GM18868 (cell line): ENCODE results near the gene COA8.
A peak's percentile ranks its signal among the peaks of the same experiment; 100 is the strongest.

Experiments
- ATAC-seq: cut with Tn5 transposase; IDR thresholded peaks from one replicate; pipeline ENCODE4 v1.9.1; 2021; ENCODE audit warnings: mild to moderate bottlenecking, moderate library complexity; ENCODE audit not compliant: unreplicated experiment

The COA8 gene

DNA sequence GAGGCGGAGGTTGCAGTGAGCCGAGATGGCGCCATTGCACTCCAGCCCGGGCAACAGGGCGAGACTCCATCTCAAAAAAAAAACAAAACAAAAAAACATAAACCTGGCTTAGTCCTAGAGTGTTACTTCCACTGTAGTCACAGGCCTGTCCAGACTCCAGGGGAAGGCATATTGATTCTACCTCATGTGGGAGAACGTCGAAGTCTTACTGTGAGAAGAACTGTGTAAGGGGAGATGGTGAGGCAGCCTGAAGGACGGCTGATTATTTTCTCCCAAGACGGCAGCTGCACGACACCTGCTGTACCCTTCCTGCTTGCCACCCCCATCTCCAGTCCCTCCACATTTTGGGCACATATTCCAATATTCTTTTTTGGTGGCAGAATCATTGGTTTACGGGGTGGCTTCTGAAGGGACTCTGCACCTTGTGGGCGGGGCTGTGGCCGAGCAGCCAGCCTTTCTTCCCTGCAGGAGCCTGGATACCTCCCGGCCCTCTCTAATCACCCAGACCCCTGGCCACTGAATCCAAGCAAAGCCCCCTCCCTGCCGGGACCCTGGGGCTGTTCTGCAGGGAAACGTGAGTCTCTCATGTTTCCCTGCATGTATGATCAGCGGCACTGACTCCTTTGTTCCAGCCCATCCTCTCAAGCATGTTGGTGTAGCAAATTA is 54.0 kb downstream of the COA8 start:
- no peak for ATAC-seq

DNA sequence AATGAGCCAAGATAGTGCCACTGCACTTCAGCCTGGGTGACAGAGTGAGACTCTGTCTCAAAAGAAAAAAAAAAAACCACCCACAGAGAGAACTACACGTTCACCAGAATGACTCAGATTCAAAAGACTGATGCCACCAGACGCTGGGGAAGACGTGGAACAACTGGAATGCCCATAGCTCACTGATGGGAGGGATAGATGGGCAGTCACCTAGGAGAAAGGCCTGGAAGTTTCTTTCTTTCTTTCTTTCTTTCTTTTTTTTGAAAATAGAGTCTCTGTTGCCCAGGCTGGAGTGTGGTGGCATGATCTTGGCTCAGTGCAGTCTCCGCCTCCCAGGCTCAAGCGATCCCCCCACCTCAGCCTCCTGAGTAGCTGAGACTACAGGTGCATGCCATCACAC is 56.3 kb downstream of the COA8 start:
- no peak for ATAC-seq

DNA sequence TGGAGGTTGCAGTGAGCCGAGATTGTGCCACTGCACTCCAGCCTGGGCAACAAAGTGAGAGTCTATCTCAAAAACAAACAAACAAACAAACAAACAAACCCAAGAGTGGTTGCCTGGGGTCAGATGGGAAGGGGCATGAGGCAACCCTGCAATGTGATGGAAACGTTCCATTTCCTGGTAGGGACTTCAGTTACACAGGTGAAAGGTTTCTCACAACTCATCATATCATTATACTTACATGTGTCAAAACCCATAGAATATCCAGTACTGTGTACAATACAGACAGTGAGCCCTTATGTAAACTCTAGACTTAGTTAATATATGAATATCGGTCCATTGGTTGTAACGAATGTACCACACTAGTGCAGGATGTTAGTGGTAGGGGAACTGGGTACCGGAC is 59.1 kb downstream of the COA8 start:
- no peak for ATAC-seq

DNA sequence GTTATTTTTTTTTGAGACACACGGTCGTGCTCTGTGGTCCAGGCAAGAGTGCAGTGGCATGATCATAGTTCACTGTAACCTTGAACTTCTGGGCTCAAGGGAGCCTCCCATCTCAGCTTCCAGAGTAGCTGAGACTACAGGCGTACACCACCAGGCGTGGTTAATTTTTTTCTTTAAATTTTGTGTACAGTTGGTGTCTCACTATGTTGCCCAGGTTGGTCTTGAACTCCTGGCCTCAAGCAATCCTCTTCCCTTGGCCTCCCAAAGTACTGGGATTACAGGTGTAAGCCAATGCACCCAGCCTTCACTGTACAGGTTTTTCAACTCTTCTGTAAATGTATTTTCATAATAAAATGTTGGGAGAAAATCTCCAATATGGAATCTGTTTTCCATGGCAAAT is 60.5 kb downstream of the COA8 start:
- no peak for ATAC-seq

DNA sequence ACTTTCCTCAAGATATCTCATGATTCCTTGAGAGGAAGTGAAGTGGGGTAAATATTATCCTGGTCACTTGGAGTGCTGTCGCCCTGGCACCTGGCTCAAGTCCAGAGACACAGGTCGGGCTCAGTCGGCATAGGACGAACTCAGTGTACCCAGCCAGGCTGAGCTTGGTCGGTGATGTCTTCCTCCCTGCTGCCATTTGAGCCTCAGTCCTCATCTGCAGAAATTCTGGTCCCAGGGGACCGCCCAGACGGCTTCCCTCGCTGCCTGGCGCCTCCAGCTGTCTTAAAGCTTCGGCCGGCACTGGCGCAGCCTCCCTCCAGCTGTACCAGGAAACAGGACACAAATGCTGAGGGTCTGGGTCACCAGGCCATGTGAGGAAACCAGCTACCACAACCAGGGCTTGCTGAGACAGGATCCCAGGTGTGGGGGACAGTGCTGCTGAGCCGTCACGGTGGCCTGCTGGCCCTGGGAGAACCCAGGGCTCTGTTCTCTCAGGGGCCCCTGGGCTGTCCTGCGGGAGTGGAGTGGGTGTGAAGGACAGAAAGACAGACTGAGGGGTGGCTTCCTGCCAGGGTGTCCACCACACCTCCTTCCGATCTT is 61.2 kb downstream of the COA8 start:
- ATAC-seq = no peak

DNA sequence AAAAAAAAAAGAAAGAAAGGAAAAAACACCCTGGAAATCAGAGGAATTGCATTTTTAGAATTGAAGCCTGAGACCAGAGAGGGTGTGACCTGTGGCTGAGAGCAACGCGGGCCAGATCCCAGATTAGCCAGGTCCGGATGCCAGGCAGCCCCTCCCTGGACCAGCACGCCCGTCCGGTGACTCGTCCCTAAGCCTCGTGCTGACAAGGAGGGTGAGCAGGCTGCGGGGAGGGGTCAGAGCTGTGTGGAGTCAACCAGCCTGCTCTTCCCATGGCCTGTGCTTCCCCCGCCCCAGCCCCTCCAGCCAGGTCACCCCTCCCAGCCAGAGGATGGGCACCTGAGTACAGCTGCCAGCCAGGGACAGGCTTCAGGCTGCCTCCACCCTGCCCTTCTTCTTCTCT is 62.1 kb downstream of the COA8 start:
- ATAC-seq = no peak

DNA sequence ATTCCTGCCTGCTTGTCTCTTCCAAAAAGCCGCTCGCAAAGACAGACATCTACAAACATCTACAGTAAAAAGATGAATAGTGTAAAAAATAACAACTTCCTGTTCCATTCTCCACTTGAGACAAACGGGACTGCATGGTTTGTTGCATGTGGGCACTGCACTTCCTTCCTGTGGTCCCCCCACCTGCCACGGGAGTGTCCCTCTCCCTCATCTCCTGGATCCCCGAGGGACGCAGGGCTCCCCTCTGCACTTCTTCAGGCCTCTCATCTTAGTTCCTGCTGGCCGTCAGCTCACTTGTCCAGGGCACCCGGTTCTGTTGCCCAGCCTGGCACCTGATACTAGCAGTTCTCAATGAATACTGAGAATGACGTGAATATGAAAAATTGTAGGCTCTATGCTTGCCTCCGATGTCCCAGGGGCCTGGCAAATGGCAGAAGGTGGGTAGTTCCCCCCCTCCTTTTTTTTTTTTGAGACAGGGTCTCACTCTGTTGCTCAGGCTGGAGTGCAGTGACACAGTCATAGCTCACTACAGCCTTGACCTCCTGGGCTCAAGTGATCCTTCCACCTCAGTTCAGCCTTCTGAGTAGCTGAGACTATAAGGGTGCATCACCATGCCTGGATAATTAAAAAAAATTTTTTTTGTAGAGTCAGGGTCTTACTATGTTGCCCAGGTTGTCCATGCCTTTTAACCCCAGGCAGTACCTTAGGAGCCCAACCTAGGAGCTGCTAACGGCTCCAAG is 62.8 kb downstream of the COA8 start:
- ATAC-seq = no peak

DNA sequence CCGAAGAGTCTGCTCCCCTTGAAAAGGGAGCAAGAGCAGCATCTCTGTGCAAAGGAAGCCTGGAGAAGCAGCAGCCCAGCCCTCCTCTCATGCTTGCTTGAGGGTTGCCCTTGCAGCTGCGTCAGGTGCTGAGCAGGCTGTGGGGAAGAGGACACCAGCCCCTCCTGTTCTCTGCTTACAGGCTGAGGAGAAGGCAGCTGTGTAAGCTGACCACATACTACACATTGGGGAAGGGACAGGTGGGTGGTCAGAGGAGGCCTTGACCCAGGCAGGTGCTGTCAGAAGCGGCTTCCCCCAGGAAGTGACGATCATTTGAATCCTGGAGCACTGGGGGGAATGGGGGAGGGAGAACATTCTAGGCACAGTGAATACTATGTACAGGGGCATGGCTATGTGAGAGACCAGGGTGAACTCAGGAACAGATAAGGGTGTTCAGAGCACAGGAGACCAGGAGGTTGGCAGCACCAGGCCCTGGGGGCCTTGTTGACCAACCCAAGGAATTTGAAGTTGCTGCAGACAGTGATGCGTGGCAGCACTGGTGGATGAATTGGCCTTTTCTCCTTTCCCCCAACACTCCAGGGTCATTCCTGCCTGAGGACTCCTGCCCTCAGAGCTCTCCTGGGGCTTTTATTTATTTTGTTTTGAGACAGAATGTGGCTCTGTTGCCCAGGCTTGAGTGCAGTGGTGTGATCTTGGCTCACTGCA is 63.5 kb downstream of the COA8 start:
- ATAC-seq = no peak

DNA sequence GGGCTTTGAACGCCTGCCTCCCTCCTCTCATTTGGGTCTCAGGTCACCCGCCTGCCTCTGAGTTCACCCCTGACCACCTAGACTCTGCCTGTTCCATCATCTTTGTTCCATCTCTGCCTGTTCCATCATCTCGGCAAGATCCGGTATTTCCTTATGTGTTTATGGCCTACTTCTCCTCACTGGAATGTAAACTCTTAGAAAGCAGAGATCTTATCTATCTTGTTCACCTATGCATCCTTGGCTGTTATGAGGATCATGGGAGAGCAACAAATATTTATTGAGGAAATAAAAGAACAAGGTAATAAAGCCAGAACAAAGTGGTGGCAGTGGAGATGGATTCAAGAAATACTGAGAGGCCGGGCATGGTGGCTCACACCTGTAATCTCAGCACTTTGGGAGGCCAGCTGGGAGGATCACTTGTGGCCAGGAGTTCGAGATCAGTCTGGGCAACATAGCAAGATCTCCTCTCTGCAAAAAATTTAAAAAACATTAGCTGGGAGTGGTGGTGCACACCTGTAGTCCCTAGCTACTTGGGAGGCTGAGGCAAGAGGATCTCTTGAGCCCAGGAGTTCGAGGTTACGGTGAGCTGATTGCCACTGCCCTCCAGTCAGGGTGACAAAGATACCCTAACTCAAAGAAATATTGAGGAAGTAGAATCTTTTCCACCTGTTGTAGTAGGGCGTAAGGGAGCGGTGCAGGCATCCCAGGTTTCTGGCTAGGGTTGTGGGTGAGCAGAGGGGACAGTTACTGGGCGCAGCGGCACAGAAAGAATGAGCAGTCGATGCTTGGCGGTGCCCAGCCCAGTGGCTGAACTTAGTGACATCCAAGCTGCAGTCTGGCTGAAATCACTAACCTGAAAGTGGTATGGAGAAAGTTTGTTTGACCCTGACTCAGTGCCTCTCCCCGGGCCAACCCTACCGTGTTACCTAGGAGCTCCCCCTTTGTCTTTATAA is 64.6 kb downstream of the COA8 start:
- ATAC-seq = no peak

DNA sequence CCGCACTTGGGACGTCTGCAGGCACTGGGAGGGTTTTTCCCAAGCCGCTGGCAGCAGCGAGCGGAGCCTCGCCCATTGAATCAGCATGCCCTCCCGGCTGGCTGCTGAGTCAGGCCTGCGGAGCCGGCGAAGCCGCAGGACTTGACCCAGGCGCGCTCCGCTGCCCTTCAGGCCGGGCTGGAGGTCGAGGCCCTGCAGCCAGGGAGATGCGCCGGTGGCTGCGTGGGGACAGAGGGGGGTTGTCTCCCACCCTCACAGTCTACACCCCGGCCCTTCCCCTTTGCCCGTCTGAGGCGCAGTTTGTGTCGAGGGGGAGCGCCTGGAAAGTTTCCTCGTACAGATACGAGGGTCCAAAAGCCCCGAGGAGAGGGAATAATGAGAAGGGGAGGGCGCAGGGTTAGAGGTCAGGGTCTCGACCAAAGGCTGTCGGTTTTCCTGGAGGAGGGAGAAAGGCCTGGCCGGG is 65.5 kb downstream of the COA8 start:
- no peak for ATAC-seq

DNA sequence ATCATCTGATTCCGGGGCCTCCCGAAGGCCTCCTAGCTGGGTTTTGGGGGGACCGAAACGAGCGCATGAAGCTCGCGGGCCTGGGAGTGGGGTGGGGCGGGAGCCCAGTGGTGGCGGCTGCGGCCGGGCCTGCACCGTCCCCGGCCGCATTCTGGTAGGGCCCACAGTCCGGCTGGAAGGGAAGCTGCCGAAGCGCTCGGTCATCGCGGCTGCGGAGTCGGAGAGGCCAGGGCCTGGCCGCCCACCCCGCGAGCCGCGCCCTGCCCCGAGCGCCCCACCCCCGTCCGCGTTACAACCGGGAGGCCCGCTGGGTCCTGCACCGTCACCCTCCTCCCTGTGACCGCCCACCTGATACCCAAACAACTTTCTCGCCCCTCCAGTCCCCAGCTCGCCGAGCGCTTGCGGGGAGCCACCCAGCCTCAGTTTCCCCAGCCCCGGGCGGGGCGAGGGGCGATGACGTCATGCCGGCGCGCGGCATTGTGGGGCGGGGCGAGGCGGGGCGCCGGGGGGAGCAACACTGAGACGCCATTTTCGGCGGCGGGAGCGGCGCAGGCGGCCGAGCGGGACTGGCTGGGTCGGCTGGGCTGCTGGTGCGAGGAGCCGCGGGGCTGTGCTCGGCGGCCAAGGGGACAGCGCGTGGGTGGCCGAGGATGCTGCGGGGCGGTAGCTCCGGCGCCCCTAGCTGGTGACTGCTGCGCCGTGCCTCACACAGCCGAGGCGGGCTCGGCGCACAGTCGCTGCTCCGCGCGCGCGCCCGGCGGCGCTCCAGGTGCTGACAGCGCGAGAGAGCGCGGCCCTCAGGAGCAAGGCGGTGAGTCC is 66.1 kb downstream of the COA8 start, which contains the start of gene KLC1:
KLC1 (plus strand) TSS at position 528 of the 819 bp plus-strand sequence. CDS start 25,354 bp downstream, outside the sequence.
- ATAC-seq = peak; percentile 58

DNA sequence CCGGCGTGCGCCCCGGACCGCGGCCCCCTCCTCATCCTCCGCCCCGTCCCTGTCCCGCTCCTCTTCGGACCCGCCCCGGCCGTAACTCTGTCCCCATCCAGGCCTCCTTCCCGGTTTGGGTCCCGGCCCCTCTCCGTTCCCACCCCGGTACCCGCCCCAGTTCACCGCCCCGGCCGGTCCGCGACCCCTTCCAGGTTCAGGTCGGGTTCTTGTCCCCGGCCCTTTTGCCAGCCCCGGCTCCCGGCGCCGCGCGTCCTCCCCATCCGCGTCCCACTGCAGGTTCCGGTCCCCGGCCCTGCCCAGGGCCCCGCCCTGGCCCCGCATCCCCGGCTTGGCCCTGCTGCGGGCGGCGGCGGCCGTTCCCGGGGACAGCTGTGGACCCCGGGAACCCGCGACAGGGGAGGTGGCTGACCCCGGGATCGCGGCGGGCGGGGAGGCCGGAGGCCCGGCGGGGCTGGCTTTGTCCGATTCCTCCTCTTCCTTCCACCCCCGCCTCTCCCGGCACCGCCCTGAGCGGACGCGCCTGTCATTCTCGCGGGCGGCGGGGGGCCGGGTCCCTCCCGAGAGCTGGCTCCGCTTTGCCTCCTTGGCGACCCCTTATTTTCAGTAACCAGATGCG is 66.9 kb downstream of the COA8 start:
- ATAC-seq = peak; percentile 23

DNA sequence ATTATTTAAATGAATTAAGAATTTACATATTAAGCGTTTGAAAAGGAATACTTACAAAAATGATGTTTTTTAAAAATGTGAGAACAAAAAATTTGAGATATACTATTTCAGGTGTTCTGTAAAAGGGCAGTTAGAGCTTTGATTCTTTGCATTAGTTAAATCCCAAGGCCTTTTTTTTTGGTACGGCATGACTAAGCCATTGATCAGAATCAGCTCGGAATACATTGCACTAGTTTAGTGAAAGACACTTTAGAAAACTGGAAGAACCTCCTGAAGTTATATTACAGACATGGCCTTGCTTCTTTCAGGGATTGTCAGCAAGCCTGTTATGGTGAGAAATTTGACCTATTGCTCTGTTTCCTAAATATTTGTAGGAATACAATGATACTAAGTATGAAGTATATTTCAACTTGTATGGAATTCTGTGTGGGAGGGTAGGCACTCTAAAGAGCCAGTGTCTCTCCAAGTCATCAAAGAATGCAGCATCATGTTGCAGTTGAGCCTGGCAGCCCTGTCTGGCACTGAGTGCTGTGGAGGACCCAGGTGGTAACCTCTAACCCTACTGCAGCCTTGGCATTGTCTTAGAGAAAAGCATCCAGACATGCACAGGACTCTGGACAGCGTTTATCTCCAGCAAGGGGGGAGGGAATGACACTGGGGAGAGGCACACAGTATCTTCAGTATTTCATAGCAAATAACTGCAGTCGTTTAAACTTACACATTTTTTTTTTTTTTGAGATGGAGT is 67.8 kb downstream of the COA8 start:
- no peak for ATAC-seq

DNA sequence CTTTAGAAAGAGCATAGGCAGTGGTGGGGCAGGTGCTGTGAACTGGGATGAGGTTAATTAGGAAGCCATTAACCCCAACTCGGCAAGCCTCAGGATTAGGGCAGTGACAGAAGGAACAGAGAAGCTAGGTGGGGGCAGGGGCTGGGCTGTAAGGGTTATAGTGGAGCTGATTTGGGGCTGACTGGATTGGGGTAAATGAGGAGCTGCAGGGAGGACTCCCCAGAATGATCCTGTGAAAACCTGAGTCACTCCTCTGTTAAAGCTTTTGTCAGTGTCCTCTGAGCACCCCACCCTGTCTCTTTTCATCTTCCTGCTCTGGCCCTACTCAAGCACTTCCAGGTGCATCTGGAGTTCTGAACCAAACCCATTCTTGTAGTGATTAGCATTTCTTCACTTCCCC is 70.6 kb downstream of the COA8 start:
- no peak for ATAC-seq

DNA sequence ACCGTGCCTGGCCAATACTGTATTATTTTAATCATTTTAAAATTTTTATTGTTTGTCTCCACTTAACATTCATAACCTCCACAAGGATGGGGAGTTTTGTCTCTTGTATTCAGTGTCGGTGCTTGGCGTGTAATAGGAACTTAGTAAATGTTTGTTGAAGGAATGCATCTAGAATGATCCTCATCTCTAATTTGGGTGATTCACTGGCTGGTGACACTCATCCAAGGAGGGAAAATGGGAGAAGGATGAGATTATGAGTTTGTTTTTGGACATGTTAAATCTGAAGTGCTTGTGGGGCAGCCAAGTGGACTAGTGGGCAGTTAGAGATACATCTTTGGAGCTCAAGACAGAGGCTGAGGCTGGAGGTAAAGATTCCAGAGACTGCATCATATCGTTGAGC is 71.4 kb downstream of the COA8 start:
- no peak for ATAC-seq

DNA sequence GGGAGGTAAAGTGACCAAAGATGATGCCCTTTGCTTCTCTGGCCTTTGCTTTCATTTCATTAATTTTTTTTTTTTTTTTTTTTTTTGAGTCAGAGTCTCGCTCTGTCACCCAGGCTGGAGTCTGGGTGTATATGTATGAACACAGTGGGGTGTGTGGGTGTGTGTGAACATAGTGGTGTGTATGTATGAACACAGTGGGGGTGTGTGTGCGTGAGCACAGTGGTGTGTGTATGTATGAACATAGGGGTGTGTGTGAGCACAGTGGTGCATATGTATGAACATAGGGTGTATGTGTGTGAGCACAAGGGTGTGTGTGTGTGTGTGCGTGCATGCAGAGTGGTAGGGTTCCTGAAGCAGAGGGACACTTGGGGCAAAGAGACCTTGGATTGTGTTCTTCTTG is 75.8 kb downstream of the COA8 start:
- ATAC-seq = no peak
